Smooth muscle cell of the pulmonary artery (primary cell): ENCODE results near the gene TBC1D26. TPM values are rescaled to one million over a fixed set of nuclear protein-coding genes. Genes with fewer than 3 reads are reported as not detected.

Experiments used
- total RNA-seq: library from RNA; depleted of rRNA; stranded (reverse); fragments of >200 nt; gene quantifications from 2 replicates; pipeline ENCODE4 v1.2.3, GENCODE V29; 2014

Gene TBC1D26
- 0.30 and 0.39 TPM in 2 replicates for total RNA-seq

GRCh38 chr17:15731900-15732299, at the start of gene TBC1D26:
Gene TBC1D26, plus strand, starts transcription at chr17:15732283. Its CDS starts 3,066 bp downstream, at chr17:15735349.

DNA sequence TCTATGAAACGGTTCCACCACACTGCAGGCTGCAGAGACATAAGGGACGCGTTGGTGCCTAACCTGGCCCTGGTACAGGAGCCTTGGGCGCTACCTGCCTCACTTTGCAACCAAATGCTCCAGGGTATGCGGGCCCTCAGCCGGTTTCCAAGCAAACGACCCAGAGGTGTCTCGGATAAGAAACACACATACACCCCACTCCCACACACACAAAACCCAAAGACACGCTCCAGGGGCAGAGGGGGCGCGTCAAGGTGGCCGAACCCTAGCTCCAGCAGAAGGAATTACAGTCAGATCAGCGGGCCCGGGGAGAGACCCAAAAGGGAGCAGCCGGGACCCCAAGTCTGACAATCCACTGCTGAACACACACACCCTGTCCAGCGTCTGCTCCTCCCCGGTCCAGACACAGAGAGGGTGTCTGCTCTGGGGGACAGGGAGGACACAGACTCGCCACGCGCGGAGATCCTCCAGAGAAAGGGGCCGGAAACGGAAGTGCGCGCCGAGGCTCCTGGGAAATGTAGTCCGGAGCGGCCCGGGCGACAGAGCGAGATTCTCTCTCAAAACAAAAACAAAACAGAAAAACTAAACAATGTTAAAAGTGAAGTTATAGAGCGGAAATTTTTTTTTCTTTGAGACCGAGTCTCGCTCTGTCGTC, 48.1 kb upstream of the TBC1D26 start, which contains the start of gene TRIM16:
TRIM16 (minus strand) TSS at position 488 of the 655 bp plus-strand sequence. CDS start 32,702 bp downstream, outside the sequence.

DNA sequence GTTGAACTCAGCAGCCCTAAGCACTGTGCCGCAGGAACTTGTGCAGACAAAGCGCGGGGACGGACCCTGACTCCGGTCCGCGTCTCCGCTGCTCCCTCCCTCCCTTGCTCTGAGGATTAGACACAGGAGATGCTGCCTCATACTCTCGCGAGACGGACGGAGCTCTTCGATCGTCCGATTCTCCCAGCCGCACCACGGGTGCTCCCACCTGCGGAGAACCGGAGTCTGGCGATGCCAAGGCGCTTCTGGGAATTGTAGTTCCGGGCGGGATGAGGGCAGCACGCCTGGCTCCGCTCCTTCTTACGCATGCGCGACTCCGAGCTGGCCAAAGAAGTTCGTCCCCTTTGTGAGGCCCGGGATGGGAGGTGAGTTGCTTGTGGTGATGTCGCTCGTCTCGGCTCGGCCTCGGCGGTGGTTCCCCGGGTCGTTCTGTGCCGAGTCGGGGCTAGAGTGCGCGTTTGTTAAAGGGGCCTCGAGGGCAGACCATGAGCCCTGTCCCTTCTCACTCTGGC, 32.6 kb upstream of the TBC1D26 start, which contains the start of gene ZNF286A:
ZNF286A (plus strand) TSS at position 340 of the 512 bp plus-strand sequence. CDS start 578 bp downstream, outside the sequence.

Other genes starting within 250 kb of the TBC1D26 start
- gene TVP23C, start 168.8 kb upstream of the TBC1D26 start, total RNA-seq: 31.9 and 32.8 TPM in 2 replicates
- gene FBXW10B, start 112.6 kb upstream of the TBC1D26 start, total RNA-seq: 0.20 and 1.6 TPM in 2 replicates
- gene TRIM16, start 48.0 kb upstream of the TBC1D26 start, total RNA-seq: 59.2 and 62.9 TPM in 2 replicates
- 25.3 and 37.9 TPM in 2 replicates for gene ZNF286A, start 32.5 kb upstream of the TBC1D26 start, total RNA-seq
- gene ADORA2B, start 212.8 kb downstream of the TBC1D26 start, total RNA-seq: 22.6 and 28.2 TPM in 2 replicates